Suprapubic skin (tissue), 4 donors: ENCODE measurements around the gene ITPR2.

Experiments
- EP300 ChIP-seq: sonication (generic); formaldehyde crosslinking; IDR thresholded peaks from one replicate; pipeline ENCODE4 v1.6.1; 2017; ENCODE audit warnings: antibody characterized with exemption
- POLR2A ChIP-seq, 2 donors: fragments of 450-650 bp; IDR thresholded peaks; one replicate each; pipeline ENCODE4 v1.6.1; 2017; ENCODE audit warnings: antibody characterized with exemption in 2 of 2, mild to moderate bottlenecking in 2 of 2, moderate library complexity in 2 of 2
- POLR2AphosphoS5 ChIP-seq, 3 donors: sonication (generic); formaldehyde crosslinking; IDR thresholded peaks; one replicate each; pipeline ENCODE4 v1.6.1; 2017; ENCODE audit warnings: antibody characterized with exemption in 3 of 3
- TF ChIP-seq, protein P1 (sequence below), 2 donors: fragments of 200-600 bp in 1 of 2; fragments of 450-650 bp in 1 of 2; sonication (generic) in 1 of 2; IDR thresholded peaks; one replicate each; pipeline ENCODE4 v1.5.1; 2016 to 2019; ENCODE audit warnings: antibody characterized with exemption in 2 of 2, mild to moderate bottlenecking in 1 of 2, moderate library complexity in 1 of 2

DNA sequence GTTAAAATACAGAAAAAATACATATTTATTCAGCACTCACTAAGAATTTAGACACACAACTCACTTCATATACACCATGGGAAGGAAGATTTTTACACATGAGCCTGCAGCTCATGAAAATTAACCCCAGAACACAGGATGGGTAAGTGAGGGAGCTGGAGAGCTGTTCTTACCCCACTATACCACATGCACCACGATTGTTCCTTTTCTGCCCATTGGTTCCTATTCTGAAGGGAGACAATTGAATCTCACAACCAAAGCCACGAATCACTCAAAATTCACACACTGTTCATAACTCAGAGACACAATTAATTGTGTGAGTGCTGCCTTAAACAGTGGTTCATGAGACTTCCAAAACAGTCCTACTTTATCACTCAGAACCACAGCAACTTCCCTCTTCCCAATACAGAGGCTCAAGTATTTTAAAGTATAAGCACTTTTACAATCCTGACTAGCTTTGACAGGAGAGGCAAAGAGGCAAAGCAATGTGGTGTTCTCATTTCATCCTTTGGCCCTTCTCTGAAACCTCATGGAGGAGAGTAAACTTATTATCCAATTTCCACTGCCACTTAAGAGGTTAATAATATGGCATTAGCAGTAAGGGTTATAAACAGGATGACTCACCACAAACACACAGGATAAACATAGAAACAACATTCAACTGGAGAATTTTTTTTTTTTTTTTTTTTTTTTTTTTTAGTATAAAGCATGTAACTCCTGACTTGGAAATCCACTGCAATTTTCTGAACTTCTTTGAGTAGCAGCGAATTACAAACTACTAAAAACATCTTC, 59.5 kb downstream of the ITPR2 start:
- TF ChIP-seq, protein P1, sequence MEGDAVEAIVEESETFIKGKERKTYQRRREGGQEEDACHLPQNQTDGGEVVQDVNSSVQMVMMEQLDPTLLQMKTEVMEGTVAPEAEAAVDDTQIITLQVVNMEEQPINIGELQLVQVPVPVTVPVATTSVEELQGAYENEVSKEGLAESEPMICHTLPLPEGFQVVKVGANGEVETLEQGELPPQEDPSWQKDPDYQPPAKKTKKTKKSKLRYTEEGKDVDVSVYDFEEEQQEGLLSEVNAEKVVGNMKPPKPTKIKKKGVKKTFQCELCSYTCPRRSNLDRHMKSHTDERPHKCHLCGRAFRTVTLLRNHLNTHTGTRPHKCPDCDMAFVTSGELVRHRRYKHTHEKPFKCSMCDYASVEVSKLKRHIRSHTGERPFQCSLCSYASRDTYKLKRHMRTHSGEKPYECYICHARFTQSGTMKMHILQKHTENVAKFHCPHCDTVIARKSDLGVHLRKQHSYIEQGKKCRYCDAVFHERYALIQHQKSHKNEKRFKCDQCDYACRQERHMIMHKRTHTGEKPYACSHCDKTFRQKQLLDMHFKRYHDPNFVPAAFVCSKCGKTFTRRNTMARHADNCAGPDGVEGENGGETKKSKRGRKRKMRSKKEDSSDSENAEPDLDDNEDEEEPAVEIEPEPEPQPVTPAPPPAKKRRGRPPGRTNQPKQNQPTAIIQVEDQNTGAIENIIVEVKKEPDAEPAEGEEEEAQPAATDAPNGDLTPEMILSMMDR (IDR thresholded peaks at IDR 0.05): no peak
- TF ChIP-seq POLR2AphosphoS5 (IDR thresholded peaks at IDR 0.05) (no peak), EP300 (no peak), POLR2A (IDR thresholded peaks at IDR 0.05) (no peak)
